IgD-negative memory B cell (primary cell): ENCODE results near the gene MINAR2. TPM values are rescaled to one million over a fixed set of nuclear protein-coding genes. Genes with fewer than 3 reads are reported as not detected.

Experiments
- H3K27ac Mint-ChIP-seq, 3 donors: one replicate each; pipeline ENCODE4 v1.8.0; 2020 to 2022; ENCODE audit warnings: mild to moderate bottlenecking in 3 of 3, mixed read lengths in 3 of 3, moderate library complexity in 1 of 3
- H3K27me3 Mint-ChIP-seq: one replicate; pipeline ENCODE4 v1.8.0; 2021; ENCODE audit warnings: mixed read lengths
- H3K36me3 Mint-ChIP-seq: one replicate; pipeline ENCODE4 v1.8.0; 2020; ENCODE audit warnings: mild to moderate bottlenecking, mixed read lengths
- H3K4me1 Mint-ChIP-seq, 3 donors: one replicate each; pipeline ENCODE4 v1.8.0; 2020 to 2022; ENCODE audit warnings: mixed read lengths in 3 of 3, mild to moderate bottlenecking in 1 of 3
- H3K4me3 Mint-ChIP-seq, 4 donors: one replicate each; pipeline ENCODE4 v1.8.0; 2020 to 2022; ENCODE audit warnings: mild to moderate bottlenecking in 4 of 4, mixed read lengths in 4 of 4, moderate library complexity in 3 of 4
- H3K9me3 Mint-ChIP-seq, 3 donors: one replicate each; pipeline ENCODE4 v1.8.0; 2020 to 2021; ENCODE audit warnings: mixed read lengths in 3 of 3, mild to moderate bottlenecking in 1 of 3
- polyA plus RNA-seq: library from polyadenylated mRNA; unstranded; fragments of 300-500 nt; fragmentation: Illumina TruSeq; gene quantifications from one replicate; pipeline ENCODE4 v1.2.3, GENCODE V29; 2021

MINAR2 gene, protein sequence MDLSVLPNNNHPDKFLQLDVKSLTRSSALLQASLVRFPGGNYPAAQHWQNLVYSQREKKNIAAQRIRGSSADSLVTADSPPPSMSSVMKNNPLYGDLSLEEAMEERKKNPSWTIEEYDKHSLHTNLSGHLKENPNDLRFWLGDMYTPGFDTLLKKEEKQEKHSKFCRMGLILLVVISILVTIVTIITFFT
- not detected for polyA plus RNA-seq

DNA sequence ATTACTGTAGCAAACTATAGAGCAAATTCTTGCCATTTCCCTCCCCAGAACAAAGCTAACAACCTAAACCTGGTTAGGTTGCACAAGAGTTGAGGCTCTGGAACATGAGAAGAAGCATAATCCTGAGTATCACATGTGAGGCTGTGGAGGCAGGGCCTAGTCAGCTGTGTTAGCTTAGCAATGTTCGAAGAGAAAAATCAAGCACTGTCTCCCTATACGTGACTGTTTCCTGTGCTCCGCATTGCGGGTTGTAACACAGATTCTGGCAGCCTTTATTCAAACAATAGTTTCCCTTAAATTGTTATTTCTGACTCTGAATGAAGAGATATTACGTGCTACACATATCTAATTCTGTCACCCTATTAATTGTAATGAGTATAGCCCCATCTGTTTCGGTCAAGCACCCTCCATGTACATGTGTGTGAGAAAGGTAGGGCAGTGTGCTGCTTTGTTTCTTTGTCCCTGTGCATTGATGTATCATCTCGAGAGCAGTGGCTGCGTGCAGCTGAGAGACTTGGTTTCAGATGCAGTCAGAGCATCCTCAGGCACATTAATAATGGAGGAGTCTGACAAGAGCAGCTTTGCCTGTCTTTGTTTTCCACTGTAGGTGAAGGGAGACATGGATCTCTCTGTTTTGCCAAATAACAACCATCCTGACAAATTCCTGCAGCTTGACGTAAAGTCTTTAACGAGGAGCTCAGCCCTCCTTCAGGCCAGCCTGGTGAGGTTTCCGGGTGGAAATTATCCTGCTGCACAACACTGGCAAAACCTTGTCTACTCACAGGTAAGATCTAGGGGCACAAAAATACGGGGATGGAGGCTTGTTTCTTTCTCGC is at the start of gene MINAR2:
Gene MINAR2 (plus strand): TSS at position 523 of the 836 bp plus-strand sequence. CDS start 97 bp downstream, at position 620.
- Mint-ChIP-seq H3K27ac (peak within 1 kb of the TSS in 1 of 3 donors; percentile 28), H3K4me3 (no peak within 1 kb of the TSS), H3K9me3 (no peaks in the 10 kb centered on the region), H3K4me1 (no peaks in the 10 kb centered on the region), H3K36me3 (peaks cover 2% of the 10 kb centered on the region), H3K27me3 (no peaks in the 10 kb centered on the region)

GRCh38 chr5:129698661-129699060 is 49.2 kb upstream of the MINAR2 start:
- Mint-ChIP-seq H3K4me3 (no peak overlapping the region), H3K9me3 (no peaks in the 10 kb centered on the region), H3K27ac (no peak overlapping the region), H3K27me3 (no peaks in the 10 kb centered on the region), H3K36me3 (no peaks in the 10 kb centered on the region), H3K4me1 (no peaks in the 10 kb centered on the region)

DNA sequence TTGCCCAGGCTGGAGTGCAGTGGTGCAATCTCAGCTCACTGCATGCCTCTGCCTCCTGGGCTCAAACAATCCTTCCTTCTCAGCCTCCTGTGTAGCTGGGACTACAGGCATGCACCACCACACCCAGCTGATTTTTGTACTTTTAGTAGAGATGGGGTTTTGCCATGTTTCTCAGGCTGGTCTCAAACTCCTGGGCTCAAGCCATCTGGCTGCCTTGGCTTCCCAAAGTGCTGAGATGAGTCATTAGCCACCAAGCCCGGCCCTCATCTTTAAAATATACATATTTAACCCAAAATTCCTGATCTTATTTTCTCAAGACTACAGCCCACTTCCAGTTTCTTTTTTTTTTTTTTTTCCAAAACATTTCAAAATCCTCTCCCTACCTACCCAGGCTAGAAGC is 31.7 kb upstream of the MINAR2 start:
- H3K36me3 Mint-ChIP-seq = no peaks in the 10 kb centered on the region
- peaks cover 0 to 2% (median 0%) of the 10 kb centered on the region in 3 donors for H3K9me3 Mint-ChIP-seq
- H3K4me3 Mint-ChIP-seq = no peak overlapping the region
- H3K27ac Mint-ChIP-seq = no peak overlapping the region
- H3K4me1 Mint-ChIP-seq = no peaks in the 10 kb centered on the region
- H3K27me3 Mint-ChIP-seq = no peaks in the 10 kb centered on the region

DNA sequence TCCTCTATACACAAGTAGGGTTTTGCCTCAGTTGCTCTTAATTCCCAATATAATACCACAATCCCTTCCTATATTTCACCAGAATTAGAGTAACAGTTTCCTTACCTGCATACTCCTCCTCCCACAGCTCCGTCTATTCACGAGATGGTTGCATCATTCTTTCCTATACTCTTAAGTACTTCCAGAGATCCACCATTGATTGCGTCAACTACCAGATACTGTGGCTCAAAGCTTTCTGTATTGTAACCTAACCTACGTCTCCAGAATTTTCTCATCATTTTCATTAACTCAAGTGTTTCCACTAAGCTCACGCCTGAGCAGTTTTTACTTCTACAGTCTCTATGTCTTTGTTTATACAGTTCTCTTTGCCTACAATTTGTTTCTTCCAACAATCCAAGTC is 31.2 kb upstream of the MINAR2 start:
- Mint-ChIP-seq H3K4me3 (no peak overlapping the region), H3K27me3 (no peaks in the 10 kb centered on the region), H3K4me1 (no peaks in the 10 kb centered on the region), H3K36me3 (no peaks in the 10 kb centered on the region), H3K9me3 (peaks cover 0 to 2% (median under 1%) of the 10 kb centered on the region in 3 donors), H3K27ac (no peak overlapping the region)

GRCh38 chr5:129717751-129718310 is 30.1 kb upstream of the MINAR2 start:
- Mint-ChIP-seq H3K27me3 (no peaks in the 10 kb centered on the region), H3K27ac (no peak overlapping the region), H3K9me3 (peaks cover 0 to 2% (median 2%) of the 10 kb centered on the region in 3 donors), H3K4me1 (no peaks in the 10 kb centered on the region), H3K36me3 (no peaks in the 10 kb centered on the region), H3K4me3 (no peak overlapping the region)

DNA sequence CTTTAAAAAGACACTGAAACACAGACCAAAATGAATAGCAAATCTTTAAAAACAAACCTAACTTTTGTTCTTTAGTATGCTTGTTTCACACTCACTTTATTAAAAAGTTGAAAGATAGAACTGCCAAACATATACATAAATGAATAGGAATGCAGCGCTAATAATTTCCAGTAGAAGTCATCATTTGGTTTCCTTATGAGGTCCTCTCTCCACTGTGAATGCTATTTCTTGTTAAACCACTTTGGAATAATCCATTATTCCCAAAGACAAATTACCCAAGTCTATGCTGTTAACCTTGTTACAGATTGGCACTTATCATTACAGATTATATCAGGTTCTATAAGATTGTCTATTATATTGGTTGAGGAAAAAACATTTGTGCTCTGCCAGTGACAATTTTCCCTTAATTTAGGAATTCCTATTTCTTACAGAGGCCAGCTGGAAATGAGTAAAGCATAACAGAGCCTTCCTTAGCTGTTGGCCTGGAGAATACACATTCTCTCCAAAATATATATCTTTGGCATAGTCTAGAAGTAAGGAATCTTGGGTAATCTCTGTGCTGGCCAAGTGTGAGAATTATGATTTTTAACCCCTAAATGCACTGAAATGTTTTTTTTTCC is 29.3 kb upstream of the MINAR2 start:
- Mint-ChIP-seq H3K36me3 (no peaks in the 10 kb centered on the region), H3K9me3 (peaks cover 0 to 2% (median 2%) of the 10 kb centered on the region in 3 donors), H3K4me3 (no peak overlapping the region), H3K27me3 (no peaks in the 10 kb centered on the region), H3K27ac (no peak overlapping the region), H3K4me1 (no peaks in the 10 kb centered on the region)

DNA sequence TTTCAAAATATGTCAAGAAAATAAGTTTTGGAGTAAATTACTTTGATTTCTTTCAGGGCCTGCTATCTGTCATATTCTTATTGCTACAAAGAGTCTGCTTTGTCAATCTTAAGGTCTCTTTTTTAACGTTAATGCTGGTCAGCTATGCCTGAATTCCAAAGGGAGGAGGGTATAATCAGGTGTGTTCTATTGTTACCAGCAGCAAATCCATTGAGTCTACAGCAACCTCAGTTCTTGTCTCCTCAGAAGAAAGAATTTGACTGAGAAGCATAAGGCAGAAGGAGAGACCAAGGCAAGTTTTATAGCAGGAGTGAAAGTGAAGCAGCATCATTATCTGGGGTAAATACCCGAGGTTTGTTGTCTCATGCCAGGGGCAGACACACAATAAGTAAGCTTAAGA is 23.7 kb upstream of the MINAR2 start:
- Mint-ChIP-seq H3K4me1 (no peaks in the 10 kb centered on the region), H3K36me3 (no peaks in the 10 kb centered on the region), H3K9me3 (peaks cover 0 to 2% (median 0%) of the 10 kb centered on the region in 3 donors), H3K4me3 (no peak overlapping the region), H3K27ac (no peak overlapping the region), H3K27me3 (no peaks in the 10 kb centered on the region)

- Mint-ChIP-seq H3K27ac (no peak overlapping the region), H3K9me3 (peaks cover 0 to 2% (median 0%) of the 10 kb centered on the region in 3 donors), H3K36me3 (no peaks in the 10 kb centered on the region), H3K4me3 (no peak overlapping the region), H3K4me1 (no peaks in the 10 kb centered on the region), H3K27me3 (no peaks in the 10 kb centered on the region)
Measured at GRCh38 chr5:129724647-129725046, 23.2 kb upstream of the MINAR2 start.

GRCh38 chr5:129739773-129740172 is 8.1 kb upstream of the MINAR2 start:
- no peak overlapping the region for H3K4me3 Mint-ChIP-seq
- H3K4me1 Mint-ChIP-seq = no peaks in the 10 kb centered on the region
- H3K27me3 Mint-ChIP-seq = no peaks in the 10 kb centered on the region
- H3K9me3 Mint-ChIP-seq = no peaks in the 10 kb centered on the region
- peaks cover 2% of the 10 kb centered on the region for H3K36me3 Mint-ChIP-seq
- no peak overlapping the region for H3K27ac Mint-ChIP-seq

DNA sequence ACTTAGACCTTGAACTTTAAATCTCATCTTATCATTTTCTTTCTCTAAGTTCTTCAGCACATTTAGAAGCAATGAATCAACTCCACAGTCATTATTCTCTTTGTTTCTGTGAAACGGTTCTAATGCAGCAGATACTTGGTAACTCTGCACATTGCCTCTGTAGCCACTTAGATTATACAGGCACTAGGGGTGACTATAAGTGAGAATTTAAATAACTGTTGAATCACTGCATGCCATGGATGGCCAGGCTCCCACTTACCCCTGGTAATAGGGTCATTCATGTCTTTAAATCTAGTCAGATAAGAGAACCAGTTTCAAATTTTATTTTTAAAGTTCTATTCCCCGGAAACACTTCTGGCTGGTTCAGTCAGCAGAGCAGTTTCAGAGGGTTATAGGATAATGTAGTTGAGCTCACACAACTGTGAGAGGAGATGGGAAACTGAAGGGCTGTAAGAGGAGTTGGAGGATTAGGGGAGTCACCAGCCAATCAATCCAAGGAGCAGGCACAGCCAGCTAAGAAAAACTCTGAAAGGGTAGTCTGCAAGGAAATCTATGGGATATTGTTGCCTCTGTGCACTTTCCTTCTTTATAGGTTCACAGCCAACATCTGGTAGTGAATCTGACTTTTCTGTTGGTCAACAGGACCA is 4.2 kb upstream of the MINAR2 start:
- Mint-ChIP-seq H3K27me3 (no peaks in the 10 kb centered on the region), H3K36me3 (peaks cover 2% of the 10 kb centered on the region), H3K27ac (no peak overlapping the region), H3K9me3 (no peaks in the 10 kb centered on the region), H3K4me1 (no peaks in the 10 kb centered on the region), H3K4me3 (no peak overlapping the region)

DNA sequence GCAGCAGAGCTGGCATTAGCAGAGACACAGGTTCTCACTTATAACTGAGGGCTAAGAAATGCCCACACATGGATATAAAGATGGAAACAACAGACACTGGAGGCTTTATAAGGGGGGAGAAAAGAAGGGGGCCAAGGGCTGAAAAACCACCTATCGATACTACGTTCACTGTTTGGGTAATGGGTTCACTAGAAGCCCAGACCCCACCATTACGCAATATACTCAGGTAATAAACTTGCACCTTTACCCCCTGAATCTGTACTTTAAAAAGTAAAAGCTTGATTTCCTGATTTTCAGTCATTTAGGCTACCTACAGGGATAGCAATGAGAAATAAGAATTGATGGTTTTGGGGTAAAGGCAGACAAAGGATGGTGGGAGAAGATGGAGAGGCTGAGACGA is 1.9 kb upstream of the MINAR2 start:
- H3K36me3 Mint-ChIP-seq = peaks cover 2% of the 10 kb centered on the region
- H3K4me3 Mint-ChIP-seq = no peak overlapping the region
- H3K27ac Mint-ChIP-seq = no peak overlapping the region
- no peaks in the 10 kb centered on the region for H3K27me3 Mint-ChIP-seq
- H3K9me3 Mint-ChIP-seq = no peaks in the 10 kb centered on the region
- no peaks in the 10 kb centered on the region for H3K4me1 Mint-ChIP-seq

GRCh38 chr5:129746876-129747275 is 1.0 kb upstream of the MINAR2 start:
- Mint-ChIP-seq H3K4me3 (no peak overlapping the region), H3K36me3 (peaks cover 2% of the 10 kb centered on the region), H3K4me1 (no peaks in the 10 kb centered on the region), H3K27me3 (no peaks in the 10 kb centered on the region), H3K27ac (no peak overlapping the region), H3K9me3 (no peaks in the 10 kb centered on the region)

DNA sequence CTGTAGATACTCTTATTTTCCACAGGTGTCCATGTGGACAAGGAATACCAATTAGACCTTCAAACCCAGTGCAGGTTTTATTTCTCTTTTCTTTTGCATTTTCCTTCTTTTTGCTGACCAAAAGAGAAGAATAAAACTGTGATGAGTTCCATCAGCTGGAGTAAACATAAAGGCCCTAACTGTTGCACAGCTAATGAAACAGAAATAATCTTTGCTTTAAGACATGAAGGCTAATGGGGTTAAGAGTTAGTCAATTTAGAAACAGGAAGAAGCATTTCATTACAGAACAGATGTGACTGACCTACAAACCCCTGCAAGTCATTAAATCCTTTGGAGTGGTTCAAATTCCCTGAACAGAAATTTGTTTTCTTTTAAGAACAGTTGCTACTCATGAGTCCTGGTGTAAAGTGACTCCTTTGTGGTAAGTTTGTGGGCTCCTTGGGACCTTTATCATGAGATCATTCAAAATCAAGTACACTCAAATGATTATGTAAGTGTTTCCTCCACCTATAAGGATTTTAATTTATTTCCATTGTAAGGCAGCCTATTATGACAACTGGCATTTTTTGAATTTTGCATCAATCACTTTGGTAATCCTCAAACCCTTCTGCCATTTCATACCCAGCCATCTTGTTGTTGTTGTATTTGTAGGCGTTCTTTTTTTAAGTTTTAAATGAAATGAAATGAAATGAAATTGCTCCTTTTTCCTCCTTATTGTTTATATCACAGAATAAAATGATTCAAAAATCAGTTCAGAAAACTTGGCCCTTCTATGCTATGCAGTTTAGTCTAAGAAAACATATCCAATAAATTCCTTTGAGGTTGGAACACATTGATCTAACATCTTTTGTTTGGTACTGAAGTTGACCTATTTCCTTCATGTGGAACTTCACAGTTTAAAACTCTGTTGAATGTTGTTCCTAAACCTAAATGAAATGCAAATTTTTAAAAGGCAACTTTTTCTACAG is 1.3 kb downstream of the MINAR2 start:
- H3K4me1 Mint-ChIP-seq = no peaks in the 10 kb centered on the region
- H3K9me3 Mint-ChIP-seq = no peaks in the 10 kb centered on the region
- H3K36me3 Mint-ChIP-seq = no peaks in the 10 kb centered on the region
- no peaks in the 10 kb centered on the region for H3K27me3 Mint-ChIP-seq
- no peak overlapping the region for H3K27ac Mint-ChIP-seq
- H3K4me3 Mint-ChIP-seq = no peak overlapping the region
